ENCODE results near the gene EYA2. TPM values are rescaled to one million over a fixed set of nuclear protein-coding genes. Genes with fewer than 3 reads are reported as not detected.

Gene EYA2
- total and polyA plus RNA-seq, 12 donors, result 0.26 to 1.9 (median 0.70) TPM

GRCh38 chr20:47164140-47164539, 269.5 kb downstream of the EYA2 start:
- Histone ChIP-seq H3K9me3 (no peaks in the 10 kb centered on the region), H3K4me1 (no peaks in the 10 kb centered on the region), H3K4me3 (no peak overlapping the region), H3K27ac (no peak overlapping the region), H3K36me3 (no peaks in the 10 kb centered on the region), H3K27me3 (peaks cover 0 to 12% (median 0%) of the 10 kb centered on the region in 7 donors)
- DNase-seq (no peak), ATAC-seq (no peak)
- WGBS, 2 donors, result 87 to 91% methylated on average over 13 of the region's 13 CpGs
- TF ChIP-seq, protein P1, sequence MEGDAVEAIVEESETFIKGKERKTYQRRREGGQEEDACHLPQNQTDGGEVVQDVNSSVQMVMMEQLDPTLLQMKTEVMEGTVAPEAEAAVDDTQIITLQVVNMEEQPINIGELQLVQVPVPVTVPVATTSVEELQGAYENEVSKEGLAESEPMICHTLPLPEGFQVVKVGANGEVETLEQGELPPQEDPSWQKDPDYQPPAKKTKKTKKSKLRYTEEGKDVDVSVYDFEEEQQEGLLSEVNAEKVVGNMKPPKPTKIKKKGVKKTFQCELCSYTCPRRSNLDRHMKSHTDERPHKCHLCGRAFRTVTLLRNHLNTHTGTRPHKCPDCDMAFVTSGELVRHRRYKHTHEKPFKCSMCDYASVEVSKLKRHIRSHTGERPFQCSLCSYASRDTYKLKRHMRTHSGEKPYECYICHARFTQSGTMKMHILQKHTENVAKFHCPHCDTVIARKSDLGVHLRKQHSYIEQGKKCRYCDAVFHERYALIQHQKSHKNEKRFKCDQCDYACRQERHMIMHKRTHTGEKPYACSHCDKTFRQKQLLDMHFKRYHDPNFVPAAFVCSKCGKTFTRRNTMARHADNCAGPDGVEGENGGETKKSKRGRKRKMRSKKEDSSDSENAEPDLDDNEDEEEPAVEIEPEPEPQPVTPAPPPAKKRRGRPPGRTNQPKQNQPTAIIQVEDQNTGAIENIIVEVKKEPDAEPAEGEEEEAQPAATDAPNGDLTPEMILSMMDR (IDR thresholded peaks at IDR 0.05), result no peak
- intact Hi-C loops (cut with DNase I), result no loop called here

GRCh38 chr20:47165376-47165865, 270.8 kb downstream of the EYA2 start:
- peaks cover 0 to 14% (median 0%) of the 10 kb centered on the region in 7 donors for H3K27me3 ChIP-seq
- no peak overlapping the region for H3K4me3 ChIP-seq
- no peaks in the 10 kb centered on the region for H3K4me1 ChIP-seq
- intact Hi-C loops (cut with DNase I), result no loop called here
- no peak overlapping the region for H3K27ac ChIP-seq
- no peak for ATAC-seq
- H3K36me3 ChIP-seq, result no peaks in the 10 kb centered on the region
- no peaks in the 10 kb centered on the region for H3K9me3 ChIP-seq
- TF ChIP-seq, protein P1 (IDR thresholded peaks at IDR 0.05), result no peak
- DNase-seq, result no peak
- 77 to 83% methylated on average over 4 of the region's 4 CpGs for WGBS, 2 donors

DNA sequence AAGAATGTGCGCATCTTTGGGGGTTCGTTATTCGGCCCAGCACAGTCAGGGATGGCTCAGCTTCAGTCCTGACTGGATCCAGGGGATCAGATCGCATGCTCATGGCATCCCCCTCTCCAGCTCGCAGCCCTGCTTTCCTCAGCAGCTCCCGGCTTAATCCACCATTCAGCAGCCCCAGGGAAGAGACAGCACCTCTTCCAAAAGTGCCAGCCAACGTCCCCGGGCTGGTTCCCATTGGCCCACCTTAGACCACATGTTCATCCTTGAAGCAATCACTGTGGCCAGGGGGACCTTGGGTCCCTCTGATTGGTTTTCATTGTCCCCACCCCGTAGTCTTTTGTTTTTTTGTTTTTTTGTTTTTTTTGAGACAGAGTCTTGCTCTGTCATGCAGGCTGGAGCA, 273.2 kb downstream of the EYA2 start:
- 85 to 90% methylated on average over 9 of the region's 9 CpGs for WGBS, 2 donors
- DNase-seq, result no peak
- TF ChIP-seq, protein P1 (IDR thresholded peaks at IDR 0.05), result no peak
- H3K36me3 ChIP-seq, result no peaks in the 10 kb centered on the region
- H3K27ac ChIP-seq, result no peak overlapping the region
- H3K4me1 ChIP-seq, result no peaks in the 10 kb centered on the region
- no peak for ATAC-seq
- intact Hi-C loops (cut with DNase I), result no loop called here
- no peak overlapping the region for H3K4me3 ChIP-seq
- H3K9me3 ChIP-seq, result no peaks in the 10 kb centered on the region
- H3K27me3 ChIP-seq, result peaks cover 0 to 20% (median 0%) of the 10 kb centered on the region in 7 donors

DNA sequence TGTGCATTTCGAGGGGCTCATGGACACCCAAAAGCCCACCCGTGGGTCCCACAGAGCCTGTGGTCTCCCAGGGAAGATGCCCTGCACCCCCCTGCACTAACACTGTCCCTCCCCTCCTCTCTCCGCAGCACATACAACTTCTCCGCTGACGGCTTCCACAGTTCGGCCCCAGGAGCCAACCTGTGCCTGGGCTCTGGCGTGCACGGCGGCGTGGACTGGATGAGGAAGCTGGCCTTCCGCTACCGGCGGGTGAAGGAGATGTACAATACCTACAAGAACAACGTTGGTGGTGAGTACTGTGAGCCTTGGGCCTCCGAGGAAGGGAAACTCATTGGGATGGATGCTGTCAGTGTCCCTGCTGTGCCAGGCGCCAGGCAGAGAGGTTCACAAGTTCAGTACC, 277.9 kb downstream of the EYA2 start:
- intact Hi-C loops (cut with DNase I), result no loop called here
- no peak for ATAC-seq
- peaks cover 0 to 24% (median 0%) of the 10 kb centered on the region in 7 donors for H3K27me3 ChIP-seq

More for the DNA sequence above, 277.9 kb downstream of the EYA2 start:
- 87 to 90% methylated on average over 16 of the region's 16 CpGs for WGBS, 2 donors
- Histone ChIP-seq H3K36me3 (no peaks in the 10 kb centered on the region), H3K27ac (no peak overlapping the region), H3K4me1 (peaks cover 0 to 8% (median 0%) of the 10 kb centered on the region in 9 donors), H3K9me3 (no peaks in the 10 kb centered on the region), H3K4me3 (no peak overlapping the region)
- TF ChIP-seq, protein P1 (IDR thresholded peaks at IDR 0.05), result no peak
- DNase-seq, result no peak
